Heart left ventricle (tissue), 16 donors: ENCODE data around the gene NRSN2. TPM values are rescaled to one million over a fixed set of nuclear protein-coding genes. Genes with fewer than 3 reads are reported as not detected.

Source experiments
- ATAC-seq, 4 donors: fragments of 200-7000 bp; cut with Tn5 transposase; one replicate each; pipeline ENCODE4 v1.9.1; 2020 to 2022; ENCODE audit warnings: moderate library complexity in 4 of 4, mild to moderate bottlenecking in 3 of 4, moderate number of reproducible peaks in 1 of 4
- DNase-seq, 5 donors: peaks; one replicate each; pipeline ENCODE4 v3.0.0-alpha.2; 2020
- H3K27ac ChIP-seq, 12 donors: fragments of 200-600 bp; sonication (generic) in 4 of 12; one replicate each; pipeline versions ENCODE4 v1.5.0 to v1.8.0; 2016 to 2022; ENCODE audit warnings: mild to moderate bottlenecking in 2 of 12
- H3K27me3 ChIP-seq, 9 donors: fragments of 200-600 bp; sonication (generic) in 2 of 9; one replicate each; pipeline versions ENCODE4 v1.5.1 to v1.8.0; 2016 to 2022; ENCODE audit warnings: mild to moderate bottlenecking in 3 of 9
- H3K36me3 ChIP-seq, 9 donors: fragments of 200-600 bp; sonication (generic) in 2 of 9; one replicate each; pipeline versions ENCODE4 v1.5.0 to v1.8.0; 2018 to 2022; ENCODE audit warnings: mild to moderate bottlenecking in 2 of 9
- H3K4me1 ChIP-seq, 12 donors: fragments of 200-600 bp; sonication (generic) in 4 of 12; one replicate each; pipeline versions ENCODE4 v1.5.0 to v1.8.0; 2016 to 2022; ENCODE audit warnings: mild to moderate bottlenecking in 3 of 12
- H3K4me3 ChIP-seq, 12 donors: fragments of 200-600 bp; sonication (generic) in 4 of 12; one replicate each; pipeline versions ENCODE4 v1.5.0 to v1.8.0; 2017 to 2022; ENCODE audit warnings: mild to moderate bottlenecking in 9 of 12, moderate library complexity in 4 of 12
- H3K9me3 ChIP-seq, 12 donors: fragments of 200-600 bp; sonication (generic) in 4 of 12; one replicate each; pipeline versions ENCODE4 v1.5.0 to v1.8.0; 2016 to 2022; ENCODE audit warnings: mild to moderate bottlenecking in 1 of 12
- CTCF ChIP-seq, 12 donors: fragments of 200-600 bp; sonication (generic) in 4 of 12; IDR thresholded peaks; one replicate each; pipeline versions ENCODE4 v1.5.0 to v1.8.0; 2018 to 2022; ENCODE audit warnings: antibody characterized with exemption in 12 of 12, mild to moderate bottlenecking in 5 of 12
- POLR2A ChIP-seq, 2 donors: fragments of 450-650 bp; IDR thresholded peaks; one replicate each; pipeline ENCODE4 v1.6.1; 2017; ENCODE audit warnings: antibody characterized with exemption in 2 of 2, mild to moderate bottlenecking in 2 of 2, moderate library complexity in 2 of 2
- WGBS, 4 donors: extraction: QIAGEN DNeasy Blood & Tissue Kit in 2 of 4; methylation state at CpG; one replicate each; pipeline versions ENCODE4 v1.1.5 to v1.1.7; 2013 to 2018; 5-methylcytosine and 5-hydroxymethylcytosine counted together
- intact Hi-C, 10 donors: fragments of 100-400 bp; cut with DNase I; formaldehyde crosslinking; loops; one replicate each; pipeline versions ENCODE4 v1.11.1 to v1.14.2; 2022
- polyA plus RNA-seq, 2 donors: library from polyadenylated mRNA; stranded (reverse); fragments of 200-250 nt; gene quantifications; one replicate each; pipeline ENCODE4 v1.2.3, GENCODE V29; 2013
- total RNA-seq, 9 donors: library from RNA; depleted of rRNA in 2 of 9; stranded (reverse); fragments of >200 nt in 2 of 9; fragmentation: NEBNext Ultra II Directional in 3 of 9; extraction: Animal tissue kit (Norgen Biotek cat#: 25700) in 3 of 9; gene quantifications; one replicate each; pipeline versions ENCODE4 v1.1.0 to v1.2.4, GENCODE V29; 2016 to 2023
- donor health status: ischemic (EF 13 %, LVEDD 7.1; RV severe dilation, severe dysfunction).
- donor health status: healthy with polysubstance abuse.
- donor health status: DM: no; HTN: yes; CAD: no.
- donor health status: DM: no; HTN: no; CAD: no.
- donor health status: ischemic (EF 25% LVEDD 6.9; RV normal size, moderate dysfunction).
- donor health status: ischemic (EF 25% LVEDD 5.7; RV mildly dilated, moderate dysfunction).
- donor health status: healthy.
- donor health status: DM: yes; HTN: yes; CAD: no.
- donor health status: ischemic (EF 35%, LVEDD 5.7; RV mildly dilated, moderate dysfunction).
- donor health status: nonischemic (EF 11% LVEDD 7.7; RV severe dilation, severe dysfunction).
- donor health status: DM: yes; HTN: yes; CAD: no.
- donor health status: PGD.
- donor health status: ischemic (EF 29% LVEDD 5.4; RV normal size, mild dysfunction).
- donor health status: nonischemic (EF 23%, LVEDD 6.1; RV moderate dilation, normal function).

Gene NRSN2
- total and polyA plus RNA-seq, 11 donors: 13.8 to 49.5 (median 28.1) TPM

- Histone ChIP-seq H3K27ac (no peak overlapping the region), H3K9me3 (no peaks in the 10 kb centered on the region), H3K4me1 (peaks cover 0 to 18% (median 5%) of the 10 kb centered on the region in 12 donors), H3K27me3 (peaks cover 0 to 13% (median 0%) of the 10 kb centered on the region in 9 donors), H3K4me3 (no peak overlapping the region), H3K36me3 (no peaks in the 10 kb centered on the region)
- no peak for TF ChIP-seq CTCF (IDR thresholded peaks at IDR 0.05)
- no peak for TF ChIP-seq POLR2A (IDR thresholded peaks at IDR 0.05)
- WGBS, 4 donors: 82 to 88% (median 83%) methylated on average over 5 of the region's 5 CpGs
- DNase-seq (peak in 1 of 5 donors; percentile 9), ATAC-seq (no peak)
- intact Hi-C loops: no loop called here
Observed at GRCh38 chr20:378961-379336, 32.0 kb downstream of the NRSN2 start.

- ATAC-seq: peak in 3 of 4 donors; percentile 61 to 78 (median 66)
- TF ChIP-seq POLR2A (IDR thresholded peaks at IDR 0.05) (no peak), CTCF (IDR thresholded peaks at IDR 0.05) (no peak)
- Histone ChIP-seq H3K27me3 (peaks cover 0 to 13% (median 0%) of the 10 kb centered on the region in 9 donors), H3K36me3 (no peaks in the 10 kb centered on the region), H3K9me3 (no peaks in the 10 kb centered on the region), H3K4me3 (peak overlapping the region; percentile 47 to 78 (median 67)), H3K27ac (peak overlapping the region in 10 of 12 donors; percentile 6 to 75 (median 57)), H3K4me1 (peaks cover 0 to 18% (median 5%) of the 10 kb centered on the region in 12 donors)
- DNase-seq: peak; percentile 43 to 81 (median 59)
- WGBS, 4 donors: 1% methylated on average over 22 to 93 of the region's 93 CpGs
- intact Hi-C loops: no loop called here
Observed at GRCh38 chr20:380763-381580, 34.1 kb downstream of the NRSN2 start.

GRCh38 chr20:381581-382290, 34.8 kb downstream of the NRSN2 start:
- peaks cover 0 to 13% (median 0%) of the 10 kb centered on the region in 9 donors for H3K27me3 ChIP-seq
- WGBS, 4 donors: 1 to 14% (median 3%) methylated on average over 17 to 49 of the region's 49 CpGs
- DNase-seq: peak; percentile 80 to 87 (median 80)
- intact Hi-C loops: no loop called here
- peak; percentile 65 to 94 (median 78) for ATAC-seq
- peak overlapping the region in 9 of 12 donors; percentile 6 to 75 (median 59) for H3K27ac ChIP-seq
- TF ChIP-seq POLR2A (IDR thresholded peaks at IDR 0.05) (no peak), CTCF (IDR thresholded peaks at IDR 0.05) (no peak)
- peak overlapping the region; percentile 47 to 78 (median 67) for H3K4me3 ChIP-seq
- no peaks in the 10 kb centered on the region for H3K36me3 ChIP-seq
- peaks cover 0 to 18% (median 5%) of the 10 kb centered on the region in 12 donors for H3K4me1 ChIP-seq
- H3K9me3 ChIP-seq: no peaks in the 10 kb centered on the region
